HG02571 (cell line): Measurements from ENCODE around the gene FERMT2.
"Not testable (repeated sequence)": the region's sequence is repeated elsewhere in the genome, so short reads cannot be mapped to it uniquely, and the experiment has no call there.

Experiments
- ATAC-seq: cut with Tn5 transposase; IDR thresholded peaks from one replicate; pipeline ENCODE4 v1.9.1; 2021; ENCODE audit warnings: mild to moderate bottlenecking, moderate library complexity; ENCODE audit not compliant: unreplicated experiment

Gene FERMT2

DNA sequence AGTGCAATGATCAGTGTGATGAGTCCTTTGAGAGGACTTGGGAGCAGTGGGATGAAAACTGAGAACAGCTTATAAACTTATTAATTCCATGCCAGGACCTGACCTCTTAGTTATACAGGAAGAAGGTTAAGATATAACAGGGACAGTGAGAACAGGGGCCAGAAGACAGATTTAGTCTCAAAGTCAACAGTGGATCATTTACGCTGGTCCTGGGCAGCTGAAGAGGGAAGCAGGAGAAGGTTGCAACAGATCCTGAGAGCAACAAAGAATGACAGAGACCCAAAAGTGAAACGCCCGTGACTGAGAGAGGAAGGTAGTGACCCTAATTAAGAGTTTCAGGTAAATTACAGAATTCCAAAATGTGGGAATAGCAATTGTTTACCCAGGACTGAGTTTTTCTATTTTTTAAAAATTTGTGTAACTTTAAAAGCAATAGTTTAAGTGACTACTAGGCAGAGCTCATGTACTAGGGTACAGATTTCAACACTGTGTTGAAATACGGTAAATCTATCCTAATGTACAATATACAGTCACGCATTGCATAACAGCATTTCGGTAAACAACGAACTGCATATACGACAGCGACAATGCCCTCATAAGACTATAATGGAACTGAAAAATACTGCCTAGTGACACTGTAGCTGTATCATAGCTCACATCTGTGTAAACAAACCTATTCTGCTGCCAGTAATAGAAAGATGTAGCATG lies 81.8 kb downstream of the FERMT2 start:
- no peak for ATAC-seq

GRCh38 chr14:52864893-52865292 lies 86.0 kb downstream of the FERMT2 start:
- ATAC-seq: not testable (repeated sequence)

GRCh38 chr14:52863334-52863700 lies 87.5 kb downstream of the FERMT2 start:
- ATAC-seq: no peak

- ATAC-seq: no peak
Measured at GRCh38 chr14:52862632-52863333, 88.1 kb downstream of the FERMT2 start.

DNA sequence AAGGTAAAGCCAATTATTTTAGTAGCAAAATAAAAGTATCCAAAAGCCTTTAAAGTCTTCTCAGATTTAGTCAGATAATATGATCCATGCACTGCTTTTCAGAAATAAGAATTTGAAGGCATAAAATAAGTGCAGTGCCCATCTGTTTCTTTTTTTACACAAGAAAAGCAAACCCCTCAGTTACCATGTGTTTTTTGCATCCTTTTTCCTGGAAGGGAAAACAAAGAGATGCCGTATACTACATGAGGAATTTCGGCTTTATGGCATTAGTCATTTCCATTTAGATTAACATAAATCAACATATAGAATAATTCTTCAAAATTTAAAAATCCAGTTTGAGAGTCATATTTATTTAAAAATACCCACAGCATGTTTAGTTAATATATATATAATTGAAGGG lies 89.4 kb downstream of the FERMT2 start:
- no peak for ATAC-seq

GRCh38 chr14:52860910-52861309 lies 89.9 kb downstream of the FERMT2 start:
- no peak for ATAC-seq

- no peak for ATAC-seq
Measured at GRCh38 chr14:52860209-52860608, 90.6 kb downstream of the FERMT2 start.

DNA sequence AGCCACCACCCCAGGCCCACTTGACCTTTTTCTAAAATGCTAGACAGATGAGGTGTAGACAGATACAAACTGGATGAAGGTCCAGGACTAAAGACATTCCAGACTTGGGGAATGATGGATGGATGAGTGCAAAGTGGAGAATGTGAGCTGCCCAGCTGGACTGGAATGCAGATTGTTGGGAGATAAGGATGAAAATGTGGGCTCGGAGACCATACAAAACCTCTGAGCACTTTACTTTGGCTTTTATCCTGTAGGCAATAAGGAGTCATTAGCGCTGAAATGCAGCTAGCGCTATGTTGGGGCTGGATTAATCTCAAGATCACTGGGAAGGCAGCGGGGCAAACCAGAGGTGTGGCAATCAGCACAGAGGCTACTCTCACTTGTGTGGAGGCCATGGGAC lies 94.7 kb downstream of the FERMT2 start:
- no peak for ATAC-seq

DNA sequence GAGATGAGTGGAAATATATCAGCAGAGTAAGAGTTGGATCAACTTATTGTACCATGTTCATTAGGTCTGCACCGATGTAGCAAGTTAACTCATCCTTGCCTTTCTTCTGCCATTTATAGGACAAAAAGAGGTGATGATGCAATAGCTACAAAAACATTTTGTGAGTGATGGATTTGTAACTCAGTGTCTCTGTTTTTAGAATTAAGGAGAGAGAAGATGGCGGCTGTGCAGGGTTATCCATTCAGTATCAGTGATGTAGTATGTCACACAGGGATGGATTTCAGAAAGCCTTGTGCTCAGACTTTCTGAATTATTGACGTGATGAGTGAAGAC lies 97.4 kb downstream of the FERMT2 start:
- no peak for ATAC-seq

DNA sequence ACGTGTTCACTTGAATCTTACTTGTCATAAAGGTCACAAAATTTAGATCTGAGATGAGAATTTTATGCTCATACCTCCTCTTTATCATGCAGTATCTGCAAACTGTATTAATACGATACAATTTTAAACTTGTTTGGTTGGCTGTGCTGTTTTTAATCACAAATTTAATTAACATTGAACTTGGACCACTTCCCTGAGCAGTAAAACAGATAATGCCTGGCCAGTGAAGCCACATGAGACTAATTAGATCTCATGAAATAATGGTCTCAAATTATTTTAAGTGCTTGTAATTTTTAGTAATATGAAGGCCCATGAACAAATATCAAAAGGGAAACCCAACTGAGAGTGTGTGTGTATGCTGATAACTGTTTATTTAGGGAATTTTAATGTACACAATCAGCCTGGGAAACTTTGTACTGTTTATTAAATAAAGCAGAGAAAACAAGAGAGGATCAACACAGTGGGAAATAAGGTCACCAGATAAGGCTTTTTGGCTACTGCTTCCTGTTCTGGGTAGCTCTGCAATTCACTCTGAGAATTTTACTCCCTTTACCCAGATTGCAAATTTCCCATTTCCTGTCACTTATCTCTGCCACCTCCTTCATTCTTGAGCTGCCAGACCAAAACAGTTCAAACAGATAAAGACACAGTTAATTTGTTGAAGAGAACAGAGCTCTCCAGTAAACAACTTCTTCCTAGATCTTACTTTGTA lies 97.9 kb downstream of the FERMT2 start:
- no peak for ATAC-seq

DNA sequence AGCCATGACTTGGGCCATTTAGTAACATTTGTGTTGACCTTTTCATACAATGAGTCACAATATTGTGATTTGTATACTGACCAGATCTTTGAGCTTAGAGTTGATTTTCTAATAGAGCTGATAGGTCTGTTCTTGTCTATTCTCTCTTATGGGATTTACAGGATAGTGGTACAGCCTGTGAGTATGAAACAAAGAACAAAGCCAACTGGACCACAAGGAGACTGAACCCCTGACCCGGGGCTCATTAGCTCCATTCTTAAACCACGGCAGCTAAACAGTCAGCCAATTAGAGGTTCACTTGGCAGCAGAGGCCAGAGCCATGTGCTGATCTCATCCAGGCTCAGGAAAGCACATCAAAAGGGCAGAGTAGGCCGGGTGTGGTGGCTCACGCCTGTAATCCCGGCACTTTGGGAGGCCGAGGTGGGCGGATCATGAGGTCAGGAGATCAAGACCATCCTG lies 100.4 kb downstream of the FERMT2 start:
- ATAC-seq: no peak

- no peak for ATAC-seq
Measured at GRCh38 chr14:52848626-52849025, 102.2 kb downstream of the FERMT2 start.

- no peak for ATAC-seq
Measured at GRCh38 chr14:52846591-52846990, 104.3 kb downstream of the FERMT2 start.

DNA sequence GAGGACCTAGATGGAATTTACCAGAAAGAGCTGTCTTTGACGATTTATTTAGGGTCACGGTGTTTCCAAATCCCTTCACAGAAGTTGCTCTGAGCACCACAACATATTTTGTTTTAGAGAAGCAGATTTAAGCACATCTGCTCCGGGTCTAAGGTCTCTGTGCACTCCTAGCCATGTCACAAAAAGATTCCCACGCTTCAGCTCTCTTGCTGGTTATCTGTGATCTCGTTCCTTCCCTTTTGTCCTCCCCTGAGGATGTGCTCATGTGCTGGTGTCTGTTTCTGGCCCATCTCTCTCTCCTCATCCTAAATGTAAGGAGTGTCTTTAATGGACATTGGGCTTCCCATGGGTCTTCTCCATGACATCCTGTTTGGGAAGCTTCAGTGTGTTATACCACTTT lies 105.8 kb downstream of the FERMT2 start:
- no peak for ATAC-seq

GRCh38 chr14:52844262-52845060 lies 106.4 kb downstream of the FERMT2 start:
- no peak for ATAC-seq

DNA sequence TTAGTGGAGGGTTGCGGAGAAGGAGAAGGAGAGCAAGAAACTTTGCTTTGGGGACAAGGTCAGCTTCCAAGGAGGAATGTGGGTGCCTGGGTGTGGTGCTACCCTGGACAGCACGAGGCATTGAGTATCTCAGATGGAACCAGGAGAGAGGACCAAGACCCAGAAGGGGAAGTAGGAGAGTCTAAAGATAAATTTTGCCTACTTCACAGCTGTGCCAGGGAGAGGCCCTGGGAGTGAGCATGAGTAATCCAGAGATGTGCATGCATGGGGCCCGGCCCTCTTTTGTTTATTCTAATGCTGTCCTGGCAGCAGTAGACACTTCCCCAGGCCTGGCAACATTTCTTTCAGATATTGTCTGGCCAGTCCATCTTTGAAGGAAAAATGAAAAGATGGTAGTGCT lies 110.0 kb downstream of the FERMT2 start:
- no peak for ATAC-seq

DNA sequence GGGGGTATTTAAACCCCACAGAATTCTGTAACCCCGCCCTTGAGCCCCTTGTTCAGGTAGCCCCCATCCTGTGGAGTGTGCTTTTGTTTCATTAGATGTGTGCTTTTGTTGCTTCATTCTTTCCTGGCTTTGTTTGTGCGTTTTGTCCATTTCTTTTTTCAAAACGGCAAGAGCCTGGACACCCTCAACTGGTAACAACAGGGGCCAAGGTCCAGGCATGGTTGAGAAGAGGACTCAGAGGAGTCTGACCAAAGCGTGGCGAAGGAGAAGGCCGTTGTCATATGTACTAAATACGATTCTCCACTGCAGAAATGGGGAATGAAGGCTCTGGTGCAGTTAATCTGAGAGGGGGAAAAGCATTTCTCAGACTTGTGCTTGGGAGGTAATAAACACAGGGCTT lies 113.4 kb downstream of the FERMT2 start:
- ATAC-seq: no peak

- ATAC-seq: no peak
Measured at GRCh38 chr14:52836063-52836462, 114.8 kb downstream of the FERMT2 start.

- no peak for ATAC-seq
Measured at GRCh38 chr14:52835122-52835903, 115.5 kb downstream of the FERMT2 start.

DNA sequence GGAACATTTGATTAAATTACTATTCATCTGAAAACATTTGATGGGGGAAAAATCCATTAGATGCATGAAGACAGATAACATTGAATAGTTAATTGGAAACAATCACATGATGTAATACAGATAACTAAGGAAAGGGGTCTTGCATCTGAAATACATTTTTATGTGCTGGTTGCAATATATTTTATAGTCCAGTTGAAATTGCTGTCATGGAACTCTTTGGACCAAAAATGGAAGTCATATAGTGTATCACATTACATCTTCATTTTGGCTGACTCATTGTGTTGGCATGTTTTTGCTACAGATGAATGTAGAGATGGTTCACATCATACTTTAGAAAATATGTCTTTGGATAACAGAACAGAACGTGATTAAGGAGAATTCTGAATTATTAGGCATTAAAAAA lies 116.4 kb downstream of the FERMT2 start:
- ATAC-seq: no peak

- ATAC-seq: no peak
Measured at GRCh38 chr14:52833891-52834290, 117.0 kb downstream of the FERMT2 start.
